ENCODE measurements around the gene MYBBP1A.
"Not testable (repeated sequence)": the region's sequence is repeated elsewhere in the genome, so short reads cannot be mapped to it uniquely, and the experiment has no call there.

The MYBBP1A gene

GRCh38 chr17:4592240-4593005, 37.2 kb upstream of the MYBBP1A start:
- Mint-ChIP-seq H3K4me1 (peaks cover 4% of the 10 kb centered on the region), H3K27me3 (no peaks in the 10 kb centered on the region), H3K27ac (no peak overlapping the region), H3K4me3 (no peak overlapping the region), H3K9me3 (no peaks in the 10 kb centered on the region), H3K36me3 (no peaks in the 10 kb centered on the region)

DNA sequence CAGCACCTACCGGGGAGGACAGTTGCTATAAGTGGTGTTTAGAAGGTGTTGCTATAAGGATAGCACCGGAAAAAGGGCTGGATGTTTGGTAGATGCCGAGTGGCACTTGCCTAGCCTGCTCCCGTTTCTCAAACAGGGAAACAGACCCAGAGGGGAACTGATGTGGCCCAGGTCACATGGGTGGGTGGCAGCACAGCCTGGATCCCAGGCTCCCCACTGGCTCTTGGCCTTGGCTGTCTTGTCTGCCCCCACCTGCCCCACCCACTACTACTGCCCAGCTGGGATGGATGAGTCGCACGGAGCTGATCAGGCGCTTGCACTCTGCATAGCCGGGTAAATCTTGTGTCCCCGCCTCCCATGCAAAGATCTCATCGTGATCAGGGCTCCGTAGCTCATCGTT, 36.3 kb upstream of the MYBBP1A start:
- peaks cover under 1% of the 10 kb centered on the region for H3K27me3 Mint-ChIP-seq
- peaks cover 4% of the 10 kb centered on the region for H3K4me1 Mint-ChIP-seq
- H3K9me3 Mint-ChIP-seq, result no peaks in the 10 kb centered on the region
- no peak overlapping the region for H3K4me3 Mint-ChIP-seq
- no peak overlapping the region for H3K27ac Mint-ChIP-seq
- H3K36me3 Mint-ChIP-seq, result no peaks in the 10 kb centered on the region

DNA sequence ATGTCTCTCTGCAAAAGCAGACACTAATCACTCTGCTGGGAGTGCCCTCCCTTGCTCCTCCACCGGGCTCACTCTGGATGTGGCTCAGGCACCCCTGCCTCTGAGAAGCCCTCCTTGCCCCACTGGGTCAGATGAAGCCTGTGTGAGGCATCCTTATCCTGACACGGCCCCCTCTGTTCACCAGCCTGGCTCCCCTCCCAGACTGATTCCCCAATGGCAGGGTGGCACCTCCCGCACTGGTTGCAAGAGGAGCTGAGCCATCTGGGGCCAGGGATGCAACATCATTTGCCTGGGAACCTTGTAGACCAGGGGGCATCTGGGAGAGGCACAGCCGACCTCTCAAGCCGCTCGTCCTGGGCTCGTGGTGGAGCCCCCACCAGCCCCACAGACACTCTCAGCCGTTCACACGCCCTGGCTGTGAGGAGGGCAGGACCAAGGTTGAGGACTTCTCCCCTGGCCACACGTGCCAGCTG, 35.8 kb upstream of the MYBBP1A start:
- H3K36me3 Mint-ChIP-seq, result no peaks in the 10 kb centered on the region
- H3K4me3 Mint-ChIP-seq, result no peak overlapping the region
- no peaks in the 10 kb centered on the region for H3K9me3 Mint-ChIP-seq
- H3K27me3 Mint-ChIP-seq, result peaks cover 4% of the 10 kb centered on the region
- H3K4me1 Mint-ChIP-seq, result peaks cover 4% of the 10 kb centered on the region
- H3K27ac Mint-ChIP-seq, result no peak overlapping the region

DNA sequence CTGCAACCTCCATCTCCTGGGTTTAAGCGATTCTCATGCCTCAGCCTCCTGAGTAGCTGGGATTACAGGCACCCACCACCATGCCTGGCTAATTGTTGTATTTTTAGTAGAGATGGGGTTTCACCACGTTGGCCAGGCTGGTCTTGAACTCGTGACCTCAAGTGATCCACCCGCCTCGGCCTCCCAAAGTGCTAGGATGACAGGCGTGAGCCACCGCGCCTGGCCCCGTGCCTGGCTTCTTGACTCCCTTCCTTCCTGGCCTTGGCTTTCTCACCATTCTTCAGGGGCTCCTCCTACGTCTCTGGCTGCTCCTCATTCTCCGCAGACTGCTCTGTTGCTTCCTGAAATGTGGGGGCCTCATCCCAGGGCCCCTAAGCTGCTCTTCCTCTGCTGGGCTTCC, 34.9 kb upstream of the MYBBP1A start:
- H3K27me3 Mint-ChIP-seq, H3K9me3 Mint-ChIP-seq: not testable (repeated sequence)

GRCh38 chr17:4588898-4589625, 33.9 kb upstream of the MYBBP1A start:
- no peak overlapping the region for H3K4me3 Mint-ChIP-seq
- no peak overlapping the region for H3K27ac Mint-ChIP-seq

More for the DNA sequence above, 34.9 kb upstream of the MYBBP1A start:
- H3K36me3 Mint-ChIP-seq, H3K4me1 Mint-ChIP-seq, H3K27ac Mint-ChIP-seq, H3K4me3 Mint-ChIP-seq: not testable (repeated sequence)

GRCh38 chr17:4588391-4588790, 33.2 kb upstream of the MYBBP1A start:
- Mint-ChIP-seq H3K36me3 (no peaks in the 10 kb centered on the region), H3K27me3 (peaks cover 15% of the 10 kb centered on the region), H3K4me1 (peaks cover 10% of the 10 kb centered on the region), H3K4me3 (no peak overlapping the region), H3K9me3 (no peaks in the 10 kb centered on the region), H3K27ac (no peak overlapping the region)

More at GRCh38 chr17:4588898-4589625, 33.9 kb upstream of the MYBBP1A start:
- peaks cover 3% of the 10 kb centered on the region for H3K4me1 Mint-ChIP-seq
- H3K9me3 Mint-ChIP-seq, result no peaks in the 10 kb centered on the region
- H3K27me3 Mint-ChIP-seq, result peaks cover 10% of the 10 kb centered on the region
- H3K36me3 Mint-ChIP-seq, result no peaks in the 10 kb centered on the region

DNA sequence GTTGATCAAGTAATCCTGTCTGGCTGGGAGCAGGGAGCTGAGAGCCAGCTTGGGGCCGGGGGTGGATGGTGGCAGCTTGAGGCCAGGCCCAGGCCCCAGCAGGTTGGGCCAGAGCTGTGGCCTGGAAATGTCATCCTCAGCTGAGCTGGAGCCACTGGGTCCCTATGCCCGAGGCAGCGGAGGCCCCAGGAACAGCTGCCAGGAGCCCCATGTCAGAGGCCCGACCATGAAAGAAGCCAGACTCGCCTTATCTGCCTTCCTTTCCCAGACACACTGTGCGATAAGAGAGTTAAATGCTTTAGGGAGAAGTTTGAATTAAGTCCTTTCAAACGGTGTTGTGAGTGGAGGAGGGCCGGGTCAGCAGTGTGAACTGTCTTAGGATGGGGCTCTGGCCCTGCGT, 32.6 kb upstream of the MYBBP1A start:
- no peaks in the 10 kb centered on the region for H3K9me3 Mint-ChIP-seq
- H3K4me3 Mint-ChIP-seq, result no peak overlapping the region
- H3K4me1 Mint-ChIP-seq, result peaks cover 10% of the 10 kb centered on the region
- no peak overlapping the region for H3K27ac Mint-ChIP-seq
- peaks cover 18% of the 10 kb centered on the region for H3K27me3 Mint-ChIP-seq
- H3K36me3 Mint-ChIP-seq, result no peaks in the 10 kb centered on the region

DNA sequence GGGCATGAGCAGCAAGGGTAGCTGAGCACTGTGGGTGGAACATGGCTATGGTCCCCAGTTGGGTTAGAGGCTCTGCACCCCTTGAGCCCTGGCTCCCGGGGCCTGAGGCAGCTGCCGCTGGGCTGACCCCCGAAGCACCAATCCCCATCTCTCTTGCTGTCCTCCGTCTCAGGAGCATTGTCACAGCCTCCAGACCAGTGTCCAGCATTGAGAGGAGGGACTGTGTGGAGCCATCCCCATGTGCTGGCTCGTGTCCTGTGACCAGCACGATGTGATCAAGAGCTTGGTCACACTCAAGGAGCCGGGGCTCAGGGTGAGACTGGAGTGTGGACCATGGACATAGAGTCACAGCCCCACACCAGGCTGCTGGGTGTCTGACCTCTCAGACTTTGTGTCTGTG, 32.0 kb upstream of the MYBBP1A start:
- Mint-ChIP-seq H3K4me3 (no peak overlapping the region), H3K9me3 (no peaks in the 10 kb centered on the region), H3K27ac (no peak overlapping the region), H3K4me1 (peaks cover 10% of the 10 kb centered on the region), H3K36me3 (no peaks in the 10 kb centered on the region), H3K27me3 (peaks cover 18% of the 10 kb centered on the region)

- peaks cover 18% of the 10 kb centered on the region for H3K27me3 Mint-ChIP-seq
- no peaks in the 10 kb centered on the region for H3K9me3 Mint-ChIP-seq
- H3K36me3 Mint-ChIP-seq, result no peaks in the 10 kb centered on the region
- H3K27ac Mint-ChIP-seq, result no peak overlapping the region
- H3K4me1 Mint-ChIP-seq, result peaks cover 10% of the 10 kb centered on the region
- no peak overlapping the region for H3K4me3 Mint-ChIP-seq
Measured at GRCh38 chr17:4586043-4586442, 30.9 kb upstream of the MYBBP1A start.

DNA sequence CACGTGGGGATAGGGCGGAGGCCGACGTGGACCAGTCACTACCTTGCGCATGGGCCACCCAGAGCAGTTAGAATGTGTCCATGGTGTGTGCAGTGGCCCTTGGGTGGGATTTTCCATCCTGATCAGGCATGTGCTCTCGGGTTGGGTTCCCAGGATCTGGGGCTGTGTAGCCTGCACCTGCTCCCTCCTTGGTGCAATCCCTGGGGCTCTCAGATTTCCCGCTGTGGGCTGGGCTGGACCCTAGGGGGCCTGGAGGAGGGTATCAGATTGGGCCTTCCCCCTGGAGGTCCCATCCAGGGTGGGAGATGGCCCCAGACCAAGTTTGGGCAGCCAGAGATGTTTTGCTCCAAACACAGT, 30.4 kb upstream of the MYBBP1A start:
- no peak overlapping the region for H3K4me3 Mint-ChIP-seq
- no peaks in the 10 kb centered on the region for H3K9me3 Mint-ChIP-seq
- no peak overlapping the region for H3K27ac Mint-ChIP-seq
- no peaks in the 10 kb centered on the region for H3K36me3 Mint-ChIP-seq
- H3K4me1 Mint-ChIP-seq, result peaks cover 10% of the 10 kb centered on the region
- H3K27me3 Mint-ChIP-seq, result peaks cover 18% of the 10 kb centered on the region

DNA sequence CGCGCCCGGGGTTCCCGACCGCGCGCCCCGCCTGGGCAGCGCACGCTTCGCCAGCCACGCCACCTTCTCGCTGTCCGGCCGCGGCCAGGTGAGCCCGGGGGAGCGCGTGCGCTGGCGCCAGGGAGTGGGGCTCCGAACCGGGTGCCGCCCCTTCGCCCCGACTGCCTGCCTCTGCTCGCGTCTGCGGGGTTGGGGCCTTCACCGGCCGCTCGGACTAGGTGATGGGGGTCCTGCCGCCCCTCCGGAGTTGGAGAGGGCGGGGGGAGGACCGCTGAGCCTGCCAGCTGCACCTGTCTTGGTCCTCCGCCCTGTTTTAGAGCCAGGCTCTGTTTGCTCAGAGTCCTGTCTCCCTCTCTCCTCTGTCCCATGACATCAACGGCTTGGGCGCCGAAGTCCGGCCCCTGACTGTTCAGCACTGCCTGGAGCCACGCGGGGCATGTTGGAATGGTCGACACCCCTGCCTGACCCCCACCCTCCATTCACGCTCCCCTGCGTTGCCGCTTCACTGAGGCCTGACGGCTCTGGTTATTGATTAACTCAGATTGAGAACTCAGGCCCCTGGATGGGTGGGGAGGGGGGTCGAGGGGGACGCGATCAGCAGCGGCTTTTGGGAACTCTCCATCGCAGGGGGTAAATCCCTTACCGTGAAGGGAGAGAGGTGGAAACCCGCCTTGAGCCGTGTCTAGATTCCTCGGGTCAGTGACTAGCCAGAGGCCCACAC, 29.9 kb upstream of the MYBBP1A start:
- H3K4me3 Mint-ChIP-seq, result peak overlapping the region; percentile 78
- peaks cover 18% of the 10 kb centered on the region for H3K27me3 Mint-ChIP-seq
- H3K4me1 Mint-ChIP-seq, result peaks cover 10% of the 10 kb centered on the region
- no peaks in the 10 kb centered on the region for H3K9me3 Mint-ChIP-seq
- H3K36me3 Mint-ChIP-seq, result no peaks in the 10 kb centered on the region
- H3K27ac Mint-ChIP-seq, result no peak overlapping the region

DNA sequence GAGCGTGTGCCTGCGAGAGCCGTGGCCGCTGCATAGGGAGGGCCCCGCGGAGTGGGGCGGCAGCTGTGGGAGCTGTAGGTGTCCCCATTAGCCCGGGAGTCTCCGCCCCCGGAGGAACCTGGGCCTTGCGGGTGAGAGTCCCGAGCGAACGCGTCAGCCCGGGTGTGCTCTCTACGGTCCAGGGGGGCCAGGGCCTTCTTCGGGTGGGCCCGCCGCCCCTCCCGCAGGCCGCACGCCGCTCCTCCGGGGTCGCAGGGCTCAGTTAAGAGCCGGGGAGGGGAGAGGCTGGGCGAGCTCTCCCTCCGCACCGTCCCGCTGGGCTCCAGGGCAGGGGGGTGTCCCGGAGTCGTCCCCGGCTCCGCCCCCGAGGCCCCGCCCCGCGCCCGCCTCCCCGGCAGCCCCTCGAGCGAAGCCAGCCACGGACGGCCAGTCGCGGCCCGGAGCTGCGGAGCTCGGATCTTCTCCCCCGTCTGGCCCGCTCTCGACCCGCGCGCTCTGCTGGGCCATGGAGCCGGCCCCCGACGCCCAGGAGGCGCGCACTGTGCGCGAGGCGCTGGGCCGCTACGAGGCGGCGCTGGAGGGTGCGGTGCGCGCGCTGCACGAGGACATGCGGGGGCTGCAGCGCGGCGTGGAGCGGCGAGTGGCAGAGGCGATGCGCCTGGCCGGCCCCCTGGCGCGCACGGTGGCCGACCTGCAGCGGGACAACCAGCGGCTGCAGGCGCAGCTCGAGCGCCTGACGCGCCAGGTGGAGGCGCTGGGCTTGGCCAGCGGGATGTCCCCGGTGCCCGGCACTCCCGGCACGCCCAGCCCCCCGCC, 29.1 kb upstream of the MYBBP1A start, which contains the start of gene SMTNL2:
Gene SMTNL2 (plus strand): TSS at position 429 of the 816 bp plus-strand sequence. CDS start 77 bp downstream, at position 506.
- no peaks in the 10 kb centered on the region for H3K36me3 Mint-ChIP-seq
- peaks cover 18% of the 10 kb centered on the region for H3K27me3 Mint-ChIP-seq
- H3K4me3 Mint-ChIP-seq, result peak within 1 kb of the TSS; percentile 86
- H3K4me1 Mint-ChIP-seq, result peaks cover 10% of the 10 kb centered on the region
- no peaks in the 10 kb centered on the region for H3K9me3 Mint-ChIP-seq
- no peak within 1 kb of the TSS for H3K27ac Mint-ChIP-seq

DNA sequence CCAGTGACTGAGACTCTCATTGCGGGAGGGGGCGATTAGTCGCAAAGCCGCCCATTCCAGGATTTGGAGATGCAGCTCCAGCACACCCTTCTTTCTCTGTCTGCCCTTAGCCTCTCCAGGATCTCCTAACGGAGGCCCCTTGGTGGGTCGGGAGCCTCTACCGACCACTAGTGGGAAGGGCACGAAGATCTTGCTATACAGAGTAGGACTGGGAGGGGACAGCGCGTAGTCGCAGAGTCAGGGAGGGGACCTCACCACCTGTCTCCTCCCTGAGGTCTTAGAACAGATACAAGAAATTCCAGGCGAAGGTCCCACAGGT, 28.6 kb upstream of the MYBBP1A start:
- H3K9me3 Mint-ChIP-seq, result no peaks in the 10 kb centered on the region
- H3K27me3 Mint-ChIP-seq, result peaks cover 18% of the 10 kb centered on the region
- H3K27ac Mint-ChIP-seq, result no peak overlapping the region
- peaks cover 10% of the 10 kb centered on the region for H3K4me1 Mint-ChIP-seq
- peak overlapping the region; percentile 86 for H3K4me3 Mint-ChIP-seq
- H3K36me3 Mint-ChIP-seq, result no peaks in the 10 kb centered on the region

DNA sequence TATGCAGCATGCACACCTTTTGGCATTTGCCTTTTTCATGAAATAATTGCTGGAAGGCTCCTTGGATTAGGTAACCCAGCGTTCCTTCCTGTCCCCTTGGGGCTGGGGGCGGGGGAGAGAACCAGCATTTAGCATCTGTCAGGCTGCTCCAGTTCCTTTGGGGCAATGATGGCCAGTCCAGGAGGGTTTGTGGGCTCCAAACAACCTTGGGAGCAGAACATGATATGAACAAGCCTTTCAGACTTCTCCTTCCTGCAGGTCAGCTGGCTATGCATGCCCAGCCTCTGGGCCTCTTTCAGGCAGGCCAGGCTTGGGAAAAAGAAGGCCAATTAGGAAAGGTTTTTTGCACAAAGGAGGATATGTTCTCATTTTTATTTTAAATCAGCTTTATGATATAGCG, 28.0 kb upstream of the MYBBP1A start:
- H3K4me1 Mint-ChIP-seq, result peaks cover 10% of the 10 kb centered on the region
- H3K9me3 Mint-ChIP-seq, result no peaks in the 10 kb centered on the region
- no peak overlapping the region for H3K4me3 Mint-ChIP-seq
- H3K27ac Mint-ChIP-seq, result no peak overlapping the region
- peaks cover 18% of the 10 kb centered on the region for H3K27me3 Mint-ChIP-seq
- H3K36me3 Mint-ChIP-seq, result no peaks in the 10 kb centered on the region

GRCh38 chr17:4582691-4583090, 27.5 kb upstream of the MYBBP1A start:
- H3K4me3 Mint-ChIP-seq, result no peak overlapping the region

More at GRCh38 chr17:4582691-4583090, 27.5 kb upstream of the MYBBP1A start:
- Mint-ChIP-seq H3K9me3 (no peaks in the 10 kb centered on the region), H3K4me1 (peaks cover 10% of the 10 kb centered on the region), H3K36me3 (no peaks in the 10 kb centered on the region), H3K27me3 (peaks cover 18% of the 10 kb centered on the region), H3K27ac (no peak overlapping the region)
